Measurements from ENCODE around the gene TPST1.
"Not testable (repeated sequence)": the region's sequence is repeated elsewhere in the genome, so short reads cannot be mapped to it uniquely, and the experiment has no call there.

Gene TPST1

GRCh38 chr7:66283003-66283920, 78.1 kb downstream of the TPST1 start:
- peak; percentile 64 for DNase-seq (ENCODE audit: low spot score)

- DNase-seq (ENCODE audit: low spot score) = no peak
Measured at GRCh38 chr7:66296001-66296521, 90.9 kb downstream of the TPST1 start.

DNA sequence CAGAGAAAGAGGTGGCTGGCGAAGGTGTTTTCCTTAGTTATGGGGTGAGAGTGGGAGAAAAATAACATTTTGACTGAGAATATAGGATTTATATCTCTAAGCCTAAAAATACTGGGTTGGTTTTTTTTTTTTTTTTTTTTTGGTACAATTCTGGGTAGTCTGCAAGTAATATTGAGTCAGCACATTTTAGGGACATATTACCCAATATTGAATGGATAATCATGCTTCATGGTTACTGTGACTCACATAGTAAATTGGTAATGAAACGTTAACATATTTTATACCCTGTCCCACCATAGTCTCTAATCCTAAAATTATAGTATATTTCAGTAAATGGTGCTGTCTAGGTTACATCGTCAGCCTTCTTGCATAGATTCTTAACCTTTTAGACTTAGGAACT, 91.4 kb downstream of the TPST1 start:
- no peak for DNase-seq (ENCODE audit: low spot score)

DNA sequence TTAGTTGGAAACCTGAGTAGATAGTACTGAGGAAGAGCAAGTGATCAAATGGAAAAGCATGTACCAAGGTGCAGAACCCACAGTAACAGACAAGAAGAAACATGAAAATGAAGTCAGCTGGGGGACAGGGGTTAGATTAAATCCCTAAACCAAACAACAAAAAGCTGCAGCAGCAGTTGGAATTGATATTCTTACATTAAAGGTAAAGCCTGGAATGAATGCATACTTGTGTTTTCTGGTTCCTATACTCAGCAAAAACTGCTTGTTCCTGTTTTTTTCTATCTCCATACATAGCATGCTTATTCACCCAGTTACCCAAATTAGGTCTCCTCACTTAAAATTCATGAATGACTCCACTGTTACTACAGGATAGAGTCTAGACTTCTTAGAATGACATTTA, 92.4 kb downstream of the TPST1 start:
- no peak for DNase-seq (ENCODE audit: low spot score)

DNA sequence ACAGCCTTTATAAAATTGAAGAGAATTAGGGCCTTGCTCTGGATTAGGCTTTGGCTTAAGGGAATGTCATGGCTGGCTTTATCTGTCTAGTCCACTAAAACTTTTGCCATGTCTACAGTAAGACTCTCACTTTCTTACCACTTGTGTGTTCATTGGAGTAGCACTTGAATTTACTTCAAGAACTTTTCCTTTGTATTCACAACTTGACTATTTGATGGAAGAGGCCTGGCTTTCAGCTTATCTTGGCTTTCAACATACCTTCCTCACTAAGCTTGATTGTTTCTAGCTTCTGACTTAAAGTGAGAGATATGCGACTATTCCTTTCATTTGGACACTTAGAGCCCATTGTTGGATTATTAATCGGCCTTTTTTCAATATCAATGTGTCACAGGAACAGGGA, 96.1 kb downstream of the TPST1 start:
- DNase-seq (ENCODE audit: low spot score) = no peak

- DNase-seq (ENCODE audit: low spot score) = no peak
Measured at GRCh38 chr7:66301737-66302136, 96.6 kb downstream of the TPST1 start.

DNA sequence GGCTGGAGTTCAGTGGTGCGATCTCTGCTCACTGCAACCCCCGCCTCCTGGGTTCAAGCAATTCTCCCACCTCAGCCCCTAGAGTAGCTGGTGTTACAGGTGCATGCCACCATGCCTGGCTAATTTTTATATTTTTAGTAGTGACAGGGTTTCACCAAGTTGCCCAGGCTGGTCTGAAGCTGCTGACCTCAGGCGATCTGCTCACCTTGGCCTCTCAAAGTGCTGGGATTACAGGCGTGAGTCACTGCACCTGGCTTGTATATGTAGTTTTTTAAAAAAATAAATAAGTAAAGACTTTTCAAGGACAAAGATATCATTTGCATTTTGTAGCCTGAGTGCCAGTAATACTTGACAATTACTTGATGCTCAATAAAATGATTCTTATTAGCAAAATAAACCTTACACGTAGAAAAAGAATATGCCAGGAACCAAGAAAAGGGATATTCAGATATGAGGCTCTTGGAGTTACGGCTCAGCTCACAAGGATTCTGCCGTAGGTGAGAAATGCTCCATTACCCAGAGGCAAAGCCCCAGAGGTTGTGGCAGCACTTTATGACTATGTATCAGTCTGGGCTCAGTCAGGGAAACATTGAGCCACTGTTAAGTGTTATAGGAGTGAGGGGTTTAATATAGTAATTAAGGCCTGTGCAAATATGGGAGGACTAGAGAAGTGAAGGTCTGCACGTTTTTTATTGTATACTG, 98.5 kb downstream of the TPST1 start:
- DNase-seq (ENCODE audit: low spot score) = no peak

GRCh38 chr7:66304536-66304935, 99.4 kb downstream of the TPST1 start:
- no peak for DNase-seq (ENCODE audit: low spot score)

- DNase-seq (ENCODE audit: low spot score) = no peak
Measured at GRCh38 chr7:66306243-66306642, 101.1 kb downstream of the TPST1 start.

GRCh38 chr7:66307591-66308215, 102.6 kb downstream of the TPST1 start:
- peak; percentile 19 for DNase-seq (ENCODE audit: low spot score)

GRCh38 chr7:66308411-66308810, 103.3 kb downstream of the TPST1 start:
- DNase-seq (ENCODE audit: low spot score) = no peak

DNA sequence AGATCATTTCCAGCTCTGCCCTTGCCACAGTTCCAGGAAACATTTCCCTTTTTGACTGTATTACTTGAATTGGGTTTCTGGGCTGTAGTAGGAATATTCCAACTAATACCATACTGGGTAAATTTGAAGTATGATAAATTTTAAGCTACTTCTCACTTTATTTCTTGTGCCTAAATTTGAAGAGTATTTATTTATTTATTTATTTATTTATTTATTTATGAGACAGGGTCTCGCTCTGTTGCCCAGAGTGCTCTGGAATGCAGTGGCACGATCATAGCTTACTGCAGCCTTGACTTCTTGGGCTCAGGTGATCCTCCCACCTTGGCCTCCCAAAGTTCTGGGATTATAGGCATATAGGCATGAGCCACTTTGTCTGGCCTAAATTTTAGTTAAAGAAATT, 105.5 kb downstream of the TPST1 start:
- DNase-seq (ENCODE audit: low spot score) = no peak

- DNase-seq (ENCODE audit: low spot score) = no peak
Measured at GRCh38 chr7:66313886-66314568, 108.9 kb downstream of the TPST1 start.

DNA sequence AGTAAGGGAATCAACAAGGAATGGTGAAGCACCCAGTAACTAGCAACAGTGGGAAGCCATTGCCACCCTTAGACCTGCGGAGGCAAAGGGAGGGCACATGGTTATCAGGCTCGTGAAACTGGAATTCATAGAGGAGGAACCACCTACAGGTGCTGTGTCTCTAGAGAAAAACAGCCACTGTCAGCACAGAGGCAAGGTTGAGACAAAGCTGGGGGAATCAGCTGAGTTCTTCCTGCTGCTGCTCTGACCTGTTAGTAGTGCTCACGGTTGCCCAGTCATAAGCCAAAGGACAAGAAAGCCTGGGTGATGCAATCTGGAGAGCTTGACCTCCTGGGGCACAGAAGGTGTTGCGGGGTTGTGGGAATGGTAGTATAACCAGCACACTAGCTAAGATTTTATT, 110.1 kb downstream of the TPST1 start:
- no peak for DNase-seq (ENCODE audit: low spot score)

DNA sequence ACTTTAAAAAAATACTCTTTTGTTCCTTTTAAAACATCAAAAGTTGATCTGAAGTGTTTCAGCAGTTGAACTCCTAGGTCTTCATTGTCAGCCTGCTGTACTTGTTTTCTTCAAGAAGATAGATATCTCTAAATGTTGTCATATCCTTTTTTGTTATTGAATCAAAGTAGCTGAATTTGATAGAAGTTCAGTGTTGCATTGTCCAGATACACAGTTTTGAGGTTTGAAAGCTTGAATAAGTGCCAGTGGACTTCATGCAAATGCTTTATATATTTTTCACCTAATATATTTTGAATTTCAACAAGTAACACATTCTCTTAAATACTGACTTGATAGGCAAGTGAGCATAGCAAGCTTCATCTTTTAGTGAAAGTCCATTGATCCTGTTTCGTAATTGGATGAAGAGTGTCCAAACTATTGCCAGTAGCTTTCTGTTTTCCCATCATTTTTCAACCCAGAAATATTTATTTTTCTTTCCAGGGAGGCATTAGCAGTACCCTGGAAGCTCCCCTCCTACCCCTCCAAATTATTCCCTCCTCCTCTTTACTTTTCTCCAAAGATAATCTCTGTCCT, 114.4 kb downstream of the TPST1 start:
- no peak for DNase-seq (ENCODE audit: low spot score)

DNA sequence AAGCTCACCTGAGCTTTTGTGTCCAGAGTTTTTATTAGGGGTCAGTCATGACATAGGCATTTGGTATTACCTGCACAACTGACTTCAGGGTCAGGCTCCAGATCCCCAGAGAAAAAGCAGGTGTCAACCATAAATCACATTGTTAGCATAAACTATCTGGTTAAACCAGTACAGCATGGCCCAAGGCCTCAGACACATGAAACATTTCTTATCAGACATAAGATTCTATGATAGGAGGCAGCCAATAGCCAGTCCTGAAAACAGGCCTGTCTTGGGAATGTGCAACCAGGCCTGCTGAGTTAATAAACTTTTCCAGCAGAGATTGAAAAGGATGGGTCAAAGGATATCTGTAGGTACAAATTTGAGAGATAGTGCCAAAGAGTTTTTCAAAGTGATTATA, 116.1 kb downstream of the TPST1 start:
- no peak for DNase-seq (ENCODE audit: low spot score)

DNA sequence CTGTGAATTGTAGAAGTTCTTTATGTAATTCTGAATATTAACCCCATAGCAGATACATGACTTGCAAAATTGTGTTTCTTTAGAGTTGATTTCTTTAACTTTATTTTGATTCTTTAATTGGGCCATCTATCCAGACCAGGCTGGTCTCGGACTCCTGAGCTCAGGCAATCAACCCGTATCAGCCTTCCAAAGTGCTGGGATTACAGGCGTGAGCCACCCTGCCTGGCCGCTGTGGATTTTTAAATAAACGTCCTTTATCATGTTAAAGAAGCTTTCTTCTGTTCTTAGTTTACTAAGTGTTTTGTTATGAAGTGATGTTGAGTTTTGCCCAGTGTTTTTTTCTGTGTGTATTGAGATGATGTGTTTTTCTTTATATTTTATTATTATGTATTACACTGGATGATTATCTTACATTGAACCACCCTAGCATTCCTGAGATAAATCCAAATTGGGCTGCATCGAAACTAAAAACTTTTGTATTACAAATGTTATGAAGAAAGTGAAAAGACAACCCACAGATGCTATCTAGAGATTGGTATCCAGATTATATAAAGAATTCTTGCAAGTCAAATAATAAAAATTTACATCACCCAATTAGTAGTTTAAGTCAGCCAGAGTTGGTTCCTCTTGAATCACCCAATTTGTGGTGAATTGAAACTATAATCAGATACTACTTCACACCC, 118.1 kb downstream of the TPST1 start:
- DNase-seq (ENCODE audit: low spot score) = no peak

DNA sequence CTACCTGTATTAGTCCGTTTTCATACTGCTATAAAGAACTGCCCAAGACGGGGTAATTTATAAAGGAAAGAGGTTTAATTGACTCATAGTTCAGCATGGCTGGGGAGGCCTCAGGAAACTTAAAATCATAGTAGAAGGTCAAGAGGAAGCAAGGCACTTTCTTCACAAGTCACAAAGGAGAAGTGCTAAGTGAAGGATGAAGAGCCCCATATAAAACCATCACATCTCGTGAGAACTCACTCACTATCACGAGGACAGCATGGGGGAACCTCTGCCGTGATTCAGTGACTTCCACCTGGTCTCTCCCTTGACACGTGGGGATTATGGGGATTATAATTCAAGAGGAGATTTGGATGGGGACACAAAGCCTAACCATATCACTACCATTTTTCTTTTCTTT, 119.9 kb downstream of the TPST1 start:
- DNase-seq (ENCODE audit: low spot score) = not testable (repeated sequence)

GRCh38 chr7:66326501-66327215, 121.5 kb downstream of the TPST1 start:
- DNase-seq (ENCODE audit: low spot score) = peak; percentile 61

DNA sequence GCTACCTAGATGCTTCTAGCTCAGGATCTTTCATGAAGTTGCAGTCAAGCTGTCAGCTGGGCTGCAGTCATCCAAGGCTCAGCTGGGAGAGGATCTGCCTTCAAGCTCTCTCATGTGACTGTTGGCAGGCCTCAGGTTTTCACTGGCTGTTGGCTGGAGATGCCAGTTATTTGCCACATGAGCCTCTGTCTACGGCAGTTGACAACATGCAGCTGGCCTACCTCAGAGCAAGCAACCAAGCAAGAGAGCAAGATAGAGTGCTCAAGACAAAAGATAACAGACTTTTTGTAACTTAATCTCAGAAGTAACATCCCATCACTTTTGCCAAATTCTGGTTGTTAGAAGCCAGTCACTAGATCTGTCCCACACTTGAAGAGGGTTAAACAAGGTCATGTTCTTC, 125.8 kb downstream of the TPST1 start:
- no peak for DNase-seq (ENCODE audit: low spot score)

GRCh38 chr7:66331883-66332282, 126.7 kb downstream of the TPST1 start:
- no peak for DNase-seq (ENCODE audit: low spot score)

All from hepatic stellate cell (primary cell).